Keratinocyte (primary cell): ENCODE results near the gene CXCL12.

ENCODE experiments used
- EZH2 ChIP-seq: IDR thresholded peaks from one replicate; pipeline ENCODE4 v1.6.1; 2012; ENCODE audit warnings: inconsistent platforms, mild to moderate bottlenecking, low read length, moderate library complexity
- TF ChIP-seq, protein P1 (sequence below), 3 experiments: IDR thresholded peaks in 1 of 3; conservative IDR thresholded peaks in 1 of 3; optimal IDR thresholded peaks in 1 of 3; 2 replicates in 2 of 3; 3 replicates in 1 of 3; pipeline versions ENCODE3 to v1.5.1; 2011; ENCODE audit warnings: low read length in 3 of 3, mild to moderate bottlenecking in 3 of 3, moderate library complexity in 2 of 3, control low read depth in 1 of 3, inconsistent platforms in 1 of 3; ENCODE audit not compliant: insufficient read depth in 2 of 3; ENCODE audit errors: extremely low read depth in 1 of 3

GRCh38 chr10:44333511-44333910 is 51.4 kb downstream of the CXCL12 start:
- TF ChIP-seq, protein P1, sequence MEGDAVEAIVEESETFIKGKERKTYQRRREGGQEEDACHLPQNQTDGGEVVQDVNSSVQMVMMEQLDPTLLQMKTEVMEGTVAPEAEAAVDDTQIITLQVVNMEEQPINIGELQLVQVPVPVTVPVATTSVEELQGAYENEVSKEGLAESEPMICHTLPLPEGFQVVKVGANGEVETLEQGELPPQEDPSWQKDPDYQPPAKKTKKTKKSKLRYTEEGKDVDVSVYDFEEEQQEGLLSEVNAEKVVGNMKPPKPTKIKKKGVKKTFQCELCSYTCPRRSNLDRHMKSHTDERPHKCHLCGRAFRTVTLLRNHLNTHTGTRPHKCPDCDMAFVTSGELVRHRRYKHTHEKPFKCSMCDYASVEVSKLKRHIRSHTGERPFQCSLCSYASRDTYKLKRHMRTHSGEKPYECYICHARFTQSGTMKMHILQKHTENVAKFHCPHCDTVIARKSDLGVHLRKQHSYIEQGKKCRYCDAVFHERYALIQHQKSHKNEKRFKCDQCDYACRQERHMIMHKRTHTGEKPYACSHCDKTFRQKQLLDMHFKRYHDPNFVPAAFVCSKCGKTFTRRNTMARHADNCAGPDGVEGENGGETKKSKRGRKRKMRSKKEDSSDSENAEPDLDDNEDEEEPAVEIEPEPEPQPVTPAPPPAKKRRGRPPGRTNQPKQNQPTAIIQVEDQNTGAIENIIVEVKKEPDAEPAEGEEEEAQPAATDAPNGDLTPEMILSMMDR (optimal IDR thresholded peaks at IDR 0.05 in 1 of 3, IDR thresholded peaks at IDR 0.05 in 1 of 3, conservative IDR thresholded peaks at IDR 0.05 in 1 of 3; ENCODE audit: extremely low read depth in 1 of 3, insufficient read depth in 2 of 3, low read length in 3 of 3), result no peak
- TF ChIP-seq EZH2, result no peak
